Measurements from ENCODE around the gene PRCC.

DNA sequence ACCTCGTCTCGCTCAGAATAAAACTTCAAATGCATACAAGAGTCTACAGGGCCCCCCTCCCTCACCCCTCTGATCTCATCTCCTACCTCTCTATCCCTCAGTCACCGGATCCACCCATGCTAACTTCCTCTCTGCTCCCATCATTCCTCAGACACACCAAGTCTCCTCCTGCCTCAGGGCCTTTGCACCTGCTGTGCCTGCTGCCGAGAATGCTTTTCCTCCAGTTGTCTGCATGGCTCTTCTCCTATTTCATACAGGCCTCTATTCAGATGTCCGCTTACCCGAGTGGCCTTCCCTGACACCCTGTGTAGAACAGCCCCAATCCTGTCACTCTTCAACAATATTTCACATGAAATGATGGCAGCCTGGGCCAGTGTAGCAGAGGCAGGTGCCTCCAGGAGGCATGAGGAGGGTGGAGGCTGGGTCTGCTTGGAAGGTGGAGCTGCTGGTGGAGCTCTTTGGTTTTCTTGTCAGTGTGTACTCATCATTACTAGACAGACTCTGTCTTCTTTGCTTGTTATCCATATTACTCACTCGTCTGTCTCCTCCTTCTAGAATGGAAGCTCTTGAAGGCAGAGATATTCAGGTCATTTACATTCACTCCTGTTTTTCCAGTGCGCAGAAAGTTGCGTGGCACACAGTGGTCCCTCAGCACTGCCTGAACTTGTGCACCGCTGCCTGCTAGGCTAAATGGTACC lies 45.1 kb downstream of the PRCC start:
- TF ChIP-seq, protein P1, sequence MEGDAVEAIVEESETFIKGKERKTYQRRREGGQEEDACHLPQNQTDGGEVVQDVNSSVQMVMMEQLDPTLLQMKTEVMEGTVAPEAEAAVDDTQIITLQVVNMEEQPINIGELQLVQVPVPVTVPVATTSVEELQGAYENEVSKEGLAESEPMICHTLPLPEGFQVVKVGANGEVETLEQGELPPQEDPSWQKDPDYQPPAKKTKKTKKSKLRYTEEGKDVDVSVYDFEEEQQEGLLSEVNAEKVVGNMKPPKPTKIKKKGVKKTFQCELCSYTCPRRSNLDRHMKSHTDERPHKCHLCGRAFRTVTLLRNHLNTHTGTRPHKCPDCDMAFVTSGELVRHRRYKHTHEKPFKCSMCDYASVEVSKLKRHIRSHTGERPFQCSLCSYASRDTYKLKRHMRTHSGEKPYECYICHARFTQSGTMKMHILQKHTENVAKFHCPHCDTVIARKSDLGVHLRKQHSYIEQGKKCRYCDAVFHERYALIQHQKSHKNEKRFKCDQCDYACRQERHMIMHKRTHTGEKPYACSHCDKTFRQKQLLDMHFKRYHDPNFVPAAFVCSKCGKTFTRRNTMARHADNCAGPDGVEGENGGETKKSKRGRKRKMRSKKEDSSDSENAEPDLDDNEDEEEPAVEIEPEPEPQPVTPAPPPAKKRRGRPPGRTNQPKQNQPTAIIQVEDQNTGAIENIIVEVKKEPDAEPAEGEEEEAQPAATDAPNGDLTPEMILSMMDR (IDR thresholded peaks at IDR 0.05), result no peak
- TF ChIP-seq POLR2A (IDR thresholded peaks at IDR 0.05), result no peak
- TF ChIP-seq POLR2AphosphoS5 (IDR thresholded peaks at IDR 0.05), result no peak
